IPS-NIHi7 (cell line): ENCODE measurements around the gene CPXM1.
"Not testable (repeated sequence)": the region's sequence is repeated elsewhere in the genome, so short reads cannot be mapped to it uniquely, and the experiment has no call there.

Experiments used
- DNase-seq: peaks from one replicate; pipeline ENCODE4 v3.0.0; 2012; ENCODE audit warnings: mixed read lengths; ENCODE audit errors: extremely low spot score

CPXM1 gene

DNA sequence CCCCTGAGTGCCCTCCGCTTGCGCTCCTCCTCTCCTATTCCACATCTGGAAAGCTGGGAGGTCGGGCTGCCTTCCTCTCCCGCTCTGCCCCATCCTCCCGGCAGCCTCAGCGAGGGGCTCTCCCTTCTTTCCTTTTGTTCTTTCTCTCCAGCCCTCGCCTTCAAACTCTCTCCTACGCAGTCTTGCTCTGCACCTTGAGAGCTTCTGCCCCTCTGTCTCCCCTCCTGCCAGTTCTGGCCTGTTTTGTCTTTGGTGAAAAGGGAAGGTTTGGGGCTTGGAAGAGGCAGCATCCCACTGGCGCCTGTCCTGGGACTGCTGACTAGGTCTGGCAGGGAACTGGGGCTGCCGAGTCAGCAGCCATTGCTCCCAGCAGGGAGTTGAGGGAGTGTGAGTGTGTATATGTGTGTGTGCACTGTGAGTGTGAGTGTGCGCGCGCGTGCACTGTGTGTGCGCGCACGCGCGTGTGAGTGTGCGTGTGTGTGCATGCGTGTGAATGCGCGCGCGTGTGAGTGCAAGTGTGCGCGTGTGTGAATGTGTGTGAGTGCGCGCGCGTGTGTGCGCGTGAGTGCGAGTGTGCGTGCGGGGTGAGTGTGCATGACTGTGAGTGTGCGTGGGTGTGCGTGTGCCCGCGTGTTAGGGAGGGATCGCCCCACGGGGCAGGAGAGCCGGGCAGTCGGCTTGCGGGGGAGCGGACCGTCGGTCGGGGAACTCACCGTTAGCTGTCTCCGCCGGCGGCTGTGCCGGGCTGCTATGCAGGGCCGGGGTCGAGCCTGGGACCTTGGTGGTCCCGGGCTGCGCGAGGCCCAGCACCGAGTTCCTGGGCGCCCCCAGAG lies 523 bp downstream of the CPXM1 start:
- peak; percentile 62 for DNase-seq

DNA sequence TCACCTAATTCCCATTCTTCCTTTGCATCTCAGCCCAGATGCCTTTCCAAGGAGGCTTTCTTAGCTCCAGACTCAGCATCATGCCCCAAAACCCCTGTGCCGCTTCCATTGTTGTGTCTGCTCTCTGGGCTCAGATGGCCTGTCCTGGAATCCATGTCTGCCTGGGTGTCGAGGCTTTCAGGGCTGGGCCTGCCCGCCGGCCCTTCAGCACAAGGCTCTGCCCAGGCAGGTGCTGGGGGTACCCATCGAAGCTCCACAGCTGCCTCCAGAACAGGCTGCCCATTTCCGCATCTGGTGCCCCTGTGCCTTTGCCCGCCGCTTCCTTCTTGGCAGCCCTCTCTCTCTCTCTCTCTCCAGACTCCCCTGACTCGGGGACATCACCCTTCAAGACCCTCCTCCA lies 1.2 kb downstream of the CPXM1 start:
- DNase-seq: no peak

DNA sequence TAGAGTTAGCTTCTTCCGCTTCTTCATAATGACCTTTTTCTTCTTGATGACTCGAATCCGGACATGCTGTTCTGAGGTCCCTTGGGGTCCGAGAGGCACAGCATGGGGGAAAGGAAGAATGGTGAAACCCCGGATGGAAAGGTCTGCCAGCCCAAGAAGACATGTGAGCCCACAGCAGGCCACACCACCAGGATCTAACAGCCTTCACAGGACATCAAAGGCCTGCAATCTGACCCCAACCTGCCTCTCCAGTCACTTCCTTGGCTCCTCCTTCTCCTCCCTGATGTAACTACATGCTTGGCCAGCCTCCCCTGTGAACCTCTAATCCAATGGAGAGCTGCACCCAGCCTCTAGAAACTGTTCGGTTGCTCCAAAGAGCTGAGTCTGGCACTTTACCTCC lies 1.6 kb downstream of the CPXM1 start:
- DNase-seq: peak; percentile 75

DNA sequence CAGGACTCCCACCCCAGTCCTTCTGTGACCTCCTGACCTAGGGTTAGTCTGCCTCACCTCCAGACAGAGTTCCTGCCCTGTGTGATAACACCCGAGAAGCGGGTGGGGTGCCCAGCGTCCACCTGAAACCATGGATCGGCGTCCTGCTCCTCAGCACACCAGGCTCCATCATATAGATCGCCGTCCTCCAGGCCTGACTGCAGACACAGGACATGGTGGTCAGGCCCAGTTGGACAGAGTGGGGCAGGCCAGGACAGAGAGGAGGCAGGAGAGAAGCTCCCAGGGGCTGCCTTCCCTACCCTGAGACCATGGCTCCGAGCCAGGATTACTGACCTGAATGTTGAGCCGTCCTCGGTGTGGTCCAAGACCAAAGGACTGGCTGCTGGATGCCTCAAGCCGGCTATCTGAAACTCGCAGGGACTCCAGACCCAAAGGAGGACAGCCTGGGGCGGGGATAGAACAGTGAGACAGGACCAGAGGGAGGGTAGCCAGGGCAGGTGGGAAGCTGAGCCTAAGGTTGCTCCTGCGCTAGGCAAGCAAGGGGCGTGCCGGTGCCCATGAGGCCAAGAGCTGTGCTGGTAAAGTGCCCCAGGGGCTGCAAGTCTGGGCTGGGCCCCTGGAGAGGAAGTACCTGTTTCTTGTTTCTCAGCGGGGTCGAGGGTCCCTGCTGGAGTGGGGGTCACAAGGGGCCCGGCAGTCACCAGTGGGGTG lies 2.2 kb downstream of the CPXM1 start:
- DNase-seq: no peak

DNA sequence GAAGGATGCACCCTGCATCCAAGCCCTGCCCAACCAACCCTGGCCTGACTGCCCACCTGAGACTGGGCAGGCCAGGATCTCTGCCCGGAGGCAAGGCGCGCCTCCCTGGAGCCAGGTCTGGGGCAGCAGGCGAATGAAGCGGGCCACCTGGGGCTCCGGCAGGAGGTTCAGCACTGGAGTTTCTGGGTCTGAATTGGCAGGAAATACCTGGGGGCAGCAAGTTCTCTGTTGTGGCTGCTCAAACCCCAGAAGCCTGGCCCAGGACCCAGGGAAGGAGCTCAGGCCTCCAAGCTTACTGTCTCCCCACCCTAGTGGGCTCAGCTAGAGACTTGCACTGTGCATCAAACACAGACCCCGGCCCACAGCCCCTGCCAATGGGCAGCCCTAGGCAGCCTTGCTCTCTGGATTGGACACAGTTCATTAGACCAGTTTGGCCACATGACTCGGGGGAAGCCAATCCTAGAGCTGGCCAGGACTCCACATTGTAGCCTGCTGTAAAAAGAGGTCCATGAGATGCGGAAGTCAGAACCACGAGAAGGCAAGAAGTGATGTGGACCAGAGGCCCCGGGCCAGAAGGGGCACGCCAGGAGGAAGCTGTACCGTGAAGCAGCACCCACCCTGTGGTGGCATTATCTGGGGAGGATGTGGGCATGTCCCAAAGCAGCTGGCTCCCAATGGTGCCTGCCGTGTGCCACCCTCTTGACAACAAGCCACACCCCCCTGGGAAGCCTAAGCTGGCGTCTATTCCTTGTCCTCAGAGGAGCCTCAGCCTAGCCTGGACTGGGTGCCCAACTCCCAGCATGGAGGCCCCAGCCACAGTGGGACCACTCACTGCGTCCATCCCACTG lies 3.1 kb downstream of the CPXM1 start:
- no peak for DNase-seq

DNA sequence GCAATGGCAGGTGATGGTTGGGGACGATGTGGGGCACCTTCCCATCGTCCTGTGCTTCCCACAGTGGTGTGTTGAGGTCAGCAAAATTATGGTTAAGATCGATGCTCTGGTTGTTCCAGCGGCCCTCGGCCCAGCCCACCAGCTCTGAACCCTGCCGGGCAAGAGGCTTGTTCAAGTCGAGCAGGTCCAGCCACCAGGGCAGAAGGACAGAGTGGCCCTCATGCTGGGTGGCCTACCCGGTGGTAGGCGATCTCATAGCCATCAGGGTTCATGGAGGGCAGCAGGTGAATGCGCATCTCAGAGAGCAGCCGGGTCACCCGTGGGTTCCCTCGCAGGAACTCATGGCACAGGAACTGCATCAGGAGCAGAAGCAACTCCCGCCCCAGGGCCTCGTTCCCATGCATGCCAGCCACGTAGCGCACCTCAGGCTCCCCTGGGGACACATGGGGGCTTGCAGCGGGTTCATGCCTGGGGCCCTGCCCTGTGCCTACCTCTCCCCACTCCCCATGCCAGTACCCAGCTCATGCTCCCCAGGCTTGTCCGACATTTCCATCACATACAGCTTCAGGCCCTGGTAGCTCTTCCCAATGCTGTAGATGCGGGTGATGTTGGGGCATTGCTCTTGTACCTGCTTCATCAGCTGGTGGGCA lies 4.3 kb downstream of the CPXM1 start:
- no peak for DNase-seq

DNA sequence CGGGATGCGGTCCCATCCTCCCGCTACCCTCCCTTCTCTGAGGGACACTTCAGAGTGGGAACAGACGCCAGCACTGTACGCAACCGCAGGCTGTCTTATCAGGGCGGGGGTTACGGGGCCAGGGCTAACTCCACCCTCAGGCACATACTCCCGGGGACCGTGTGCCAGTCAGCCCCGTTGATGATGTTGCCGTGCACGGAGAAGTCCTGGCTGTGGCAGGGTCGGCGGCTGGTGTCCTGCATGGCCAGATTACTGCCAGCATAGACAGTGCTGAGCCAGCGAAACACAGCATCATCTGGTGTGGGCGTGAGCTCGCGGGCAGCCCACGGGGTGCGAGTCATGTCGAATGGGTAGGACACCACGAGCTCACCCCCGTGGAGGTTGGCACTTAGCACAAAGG lies 5.0 kb downstream of the CPXM1 start:
- no peak for DNase-seq

DNA sequence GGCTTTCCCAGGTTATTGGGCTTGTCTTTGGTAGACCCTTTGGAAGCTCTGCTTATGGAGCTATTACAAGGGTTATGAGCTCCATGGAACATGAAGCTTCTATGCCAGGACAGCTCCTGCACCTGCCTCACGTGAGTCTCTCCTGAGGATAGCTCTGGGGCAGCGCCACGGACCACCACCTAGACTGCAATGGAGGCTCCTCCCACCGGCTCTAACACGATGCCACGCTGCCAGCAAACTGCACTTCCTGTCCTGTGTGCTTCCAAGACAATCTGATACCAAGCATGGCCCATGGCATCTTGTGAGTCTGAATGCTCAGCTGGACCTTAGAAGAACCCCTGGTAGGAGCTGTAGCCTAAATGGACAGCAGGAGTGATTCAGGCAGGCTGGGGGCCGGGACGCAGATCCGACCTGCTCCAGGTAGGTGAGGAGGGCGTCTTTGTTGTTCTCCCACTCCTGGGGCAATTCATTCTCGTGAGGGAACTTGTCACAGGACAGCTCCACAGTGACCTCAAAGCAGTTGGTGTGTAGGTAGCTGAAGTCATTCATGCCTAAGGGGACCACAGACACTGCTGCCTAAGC lies 5.5 kb downstream of the CPXM1 start:
- no peak for DNase-seq

DNA sequence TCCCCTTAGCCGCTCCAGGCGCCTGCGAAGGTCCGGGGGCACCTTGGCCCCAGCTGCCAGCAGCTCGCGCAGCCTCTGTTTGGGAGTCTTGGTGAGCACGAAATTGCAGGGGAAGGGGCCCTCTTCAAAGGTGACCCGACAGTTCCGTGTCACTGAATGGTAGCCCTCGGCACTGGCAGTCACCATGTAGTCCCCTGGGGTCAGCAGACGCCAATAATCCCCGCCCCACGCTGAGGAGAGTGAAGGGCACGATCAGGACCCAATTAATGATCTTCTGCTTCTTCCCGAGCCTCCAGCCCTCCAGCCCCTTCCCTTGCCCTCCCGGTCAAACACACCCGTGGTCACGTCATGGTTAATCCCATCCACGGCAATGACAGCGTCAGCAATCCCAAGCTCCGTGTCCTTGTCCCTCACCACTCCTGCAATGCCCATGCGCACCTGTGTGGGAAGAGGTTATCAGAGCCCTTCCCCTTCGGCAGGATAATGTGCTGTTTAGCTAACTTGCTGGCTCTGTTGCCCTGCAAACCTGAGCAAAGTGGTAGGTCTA lies 6.2 kb downstream of the CPXM1 start:
- no peak for DNase-seq

DNA sequence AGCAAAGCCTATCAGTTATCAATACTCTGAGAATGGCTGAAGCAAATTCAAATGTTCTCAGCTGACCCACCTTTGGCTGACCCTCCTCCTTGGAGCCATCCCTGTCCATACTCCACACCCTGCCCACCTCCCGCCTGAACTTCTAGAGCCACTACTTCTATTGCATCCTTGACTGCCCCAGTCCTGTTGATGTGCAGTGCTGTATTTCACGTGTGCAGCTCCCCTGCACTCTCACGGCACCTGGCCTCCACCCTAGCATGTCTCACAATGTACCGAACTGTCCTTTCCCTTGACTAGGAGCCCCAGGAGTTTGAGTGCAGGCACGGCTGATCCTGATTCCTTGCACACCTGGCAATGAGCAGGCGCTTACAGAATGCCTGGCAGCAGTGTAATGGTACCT lies 7.0 kb downstream of the CPXM1 start:
- no peak for DNase-seq

DNA sequence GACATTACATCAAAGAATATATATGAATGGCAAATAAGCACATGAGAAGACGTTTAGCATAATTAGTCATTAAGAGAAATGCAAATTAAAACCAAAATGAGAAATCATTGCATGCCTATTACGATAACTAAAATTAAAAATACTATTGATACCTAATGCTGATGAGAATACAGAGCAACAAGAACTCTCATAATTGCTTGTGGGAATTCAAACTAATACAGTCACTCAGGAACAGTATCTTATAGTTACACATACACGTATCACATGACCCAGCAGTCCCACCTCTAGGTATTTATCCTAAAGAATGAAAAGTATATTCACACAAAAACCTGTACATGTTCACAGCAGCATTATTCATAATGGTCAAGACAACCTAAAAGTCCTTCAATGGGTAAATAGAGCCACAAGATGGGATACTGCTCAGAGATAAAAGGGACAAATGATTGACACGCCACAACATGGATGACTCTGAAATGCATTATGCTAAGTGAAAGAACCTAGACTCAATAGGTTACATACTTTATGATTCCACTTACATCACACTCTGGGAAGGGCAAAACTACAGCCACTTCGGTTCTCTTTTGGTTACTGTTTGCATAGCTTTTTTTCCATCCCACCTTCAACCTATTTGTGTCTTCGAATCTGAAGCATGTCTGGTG lies 16.4 kb downstream of the CPXM1 start:
- DNase-seq: no peak

DNA sequence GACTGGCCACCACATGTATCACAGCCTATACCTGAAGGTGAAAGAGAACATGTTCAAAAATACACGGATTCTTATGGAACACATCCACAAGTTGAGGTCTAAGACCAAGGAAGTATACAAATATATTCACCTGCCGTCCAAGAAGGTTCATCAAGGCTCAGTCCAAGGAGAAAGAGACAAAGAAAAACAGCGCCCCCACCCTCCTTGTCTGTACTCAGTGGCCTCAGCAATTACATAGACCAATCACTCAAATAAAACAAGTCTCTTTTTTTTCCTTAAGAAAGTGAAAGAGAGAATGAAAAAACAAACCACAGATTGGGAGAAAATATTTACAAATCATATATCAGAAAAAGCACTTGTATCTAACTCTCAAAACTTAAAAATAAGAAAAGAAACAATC lies 19.5 kb downstream of the CPXM1 start:
- no peak for DNase-seq

DNA sequence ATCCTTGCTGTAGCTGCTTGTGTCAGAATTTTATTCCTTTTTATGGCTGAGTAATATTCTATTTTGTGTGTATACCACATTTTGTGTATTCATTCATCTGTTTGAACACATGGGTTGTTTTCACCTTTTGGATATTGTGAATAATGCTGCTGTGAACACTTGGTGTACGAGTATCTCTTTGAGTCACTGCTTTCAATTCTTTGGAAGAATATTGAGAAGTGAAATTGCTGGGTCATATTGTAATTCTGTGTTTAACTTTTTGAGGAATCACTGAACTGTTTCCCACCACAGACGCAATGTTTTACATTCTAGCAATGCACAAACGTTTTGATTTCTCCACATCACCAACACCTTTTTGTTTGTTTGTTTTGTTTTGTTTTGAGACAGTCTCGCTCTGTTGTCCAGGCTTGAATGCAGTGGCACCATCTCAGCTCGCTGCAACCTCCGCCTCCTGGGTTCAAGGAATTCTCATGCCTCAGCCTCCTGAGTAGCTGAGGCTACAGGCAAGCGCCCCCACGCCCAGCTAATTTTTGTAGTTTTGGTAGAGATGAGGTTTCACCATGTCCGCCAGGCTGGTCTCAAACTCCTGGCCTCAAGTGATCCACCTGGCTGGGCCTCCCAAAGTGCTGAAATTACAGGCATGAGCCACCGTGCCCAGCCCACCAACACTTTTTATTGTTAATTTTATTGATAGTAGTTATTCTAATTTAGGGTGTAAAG lies 21.7 kb downstream of the CPXM1 start:
- DNase-seq: no peak

DNA sequence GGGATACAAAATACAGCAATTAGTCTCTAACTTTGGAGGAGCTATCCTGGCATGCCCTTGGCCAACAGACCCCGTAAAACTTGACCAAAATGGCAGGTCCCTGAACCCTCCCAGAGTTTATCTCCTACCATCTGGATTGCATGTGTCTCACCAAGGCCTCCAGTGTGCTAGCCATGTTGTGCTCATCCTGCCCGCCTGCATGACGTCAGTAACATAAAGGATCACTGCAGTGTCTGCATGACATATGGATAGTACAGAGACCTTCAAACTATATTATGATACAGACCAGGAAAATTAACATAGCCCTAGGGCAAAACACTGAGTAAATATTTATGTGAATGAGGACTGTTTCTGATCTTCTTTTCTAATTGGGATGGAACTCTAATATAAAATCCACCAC lies 25.3 kb downstream of the CPXM1 start:
- no peak for DNase-seq

DNA sequence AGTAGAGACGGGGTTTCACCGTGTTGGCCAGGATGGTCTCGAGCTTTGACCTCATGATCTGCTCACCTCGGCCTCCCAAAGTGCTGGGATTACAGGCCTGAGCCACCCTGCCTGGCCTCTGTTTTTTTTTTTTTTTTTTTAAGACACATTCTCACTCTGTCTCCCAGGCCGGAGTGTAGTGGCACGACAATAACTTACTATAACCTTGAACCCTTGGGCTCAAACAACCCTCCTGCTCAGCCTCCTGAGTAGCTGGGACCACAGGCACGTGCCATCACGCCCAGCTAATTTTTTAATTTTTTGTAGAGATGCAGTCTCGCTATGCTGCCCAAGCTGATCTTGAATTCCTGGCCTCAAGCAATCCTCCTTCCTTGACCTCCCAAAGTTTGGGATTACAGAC lies 26.6 kb downstream of the CPXM1 start:
- no peak for DNase-seq

DNA sequence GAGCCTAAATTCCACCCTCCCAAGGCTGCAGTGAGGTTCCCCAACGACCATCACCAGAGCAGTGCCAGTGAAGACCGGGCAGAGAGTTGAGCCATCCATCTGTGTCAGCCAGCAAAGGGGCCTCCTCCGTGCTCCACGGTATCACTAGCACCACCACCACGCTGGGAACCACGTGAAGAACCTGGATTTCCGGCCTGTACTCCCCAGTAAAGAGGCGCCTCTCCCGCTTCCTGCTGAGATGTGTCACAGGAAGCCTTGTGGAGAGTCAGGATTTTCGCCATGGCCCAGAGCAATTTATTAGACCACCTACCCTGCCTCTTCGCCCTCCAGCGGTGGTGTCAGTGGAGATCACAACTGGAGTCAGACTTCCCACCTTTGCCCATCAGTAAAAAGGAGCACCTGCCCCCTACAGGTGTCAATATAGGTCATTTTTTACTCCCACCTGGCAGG lies 28.8 kb downstream of the CPXM1 start:
- no peak for DNase-seq

DNA sequence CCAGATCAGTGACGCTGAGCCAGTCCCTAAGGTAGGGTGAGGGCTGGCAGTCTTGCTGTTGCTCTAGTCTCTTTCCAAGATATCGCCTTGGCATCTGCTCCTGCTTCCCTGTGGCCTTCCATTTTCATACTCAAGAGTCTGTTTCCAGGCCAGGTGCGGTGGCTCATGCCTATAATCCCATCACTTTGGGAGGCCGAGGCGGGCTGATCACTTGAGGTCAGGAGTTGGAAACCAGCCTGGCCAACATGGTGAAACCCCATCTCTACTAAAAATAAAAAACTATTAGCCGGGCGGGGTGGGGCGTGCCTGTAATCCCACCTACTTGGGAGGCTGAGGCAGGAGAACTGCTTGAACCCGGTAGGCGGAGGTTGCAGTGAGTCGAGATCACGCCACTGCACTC lies 30.3 kb downstream of the CPXM1 start:
- not testable (repeated sequence) for DNase-seq

DNA sequence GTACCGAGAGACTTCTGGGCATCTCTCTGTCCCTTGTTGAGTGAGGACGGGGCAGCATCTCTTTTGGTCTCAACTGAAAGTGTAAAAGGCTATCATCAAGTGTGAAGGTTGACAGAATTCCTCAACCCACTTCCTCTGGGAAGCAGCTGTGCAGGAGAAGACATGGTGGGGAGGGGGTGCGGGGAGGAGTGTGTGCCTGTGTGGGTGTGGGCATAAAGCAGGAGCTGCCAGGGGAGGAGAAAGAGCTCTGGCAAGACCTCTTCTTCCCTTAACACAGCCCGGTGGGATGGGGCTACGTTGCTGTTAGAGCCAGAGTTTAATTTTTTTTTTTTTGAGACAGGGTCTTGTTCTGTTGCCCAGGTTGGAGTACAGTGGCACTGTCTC lies 31.8 kb downstream of the CPXM1 start:
- DNase-seq: no peak

DNA sequence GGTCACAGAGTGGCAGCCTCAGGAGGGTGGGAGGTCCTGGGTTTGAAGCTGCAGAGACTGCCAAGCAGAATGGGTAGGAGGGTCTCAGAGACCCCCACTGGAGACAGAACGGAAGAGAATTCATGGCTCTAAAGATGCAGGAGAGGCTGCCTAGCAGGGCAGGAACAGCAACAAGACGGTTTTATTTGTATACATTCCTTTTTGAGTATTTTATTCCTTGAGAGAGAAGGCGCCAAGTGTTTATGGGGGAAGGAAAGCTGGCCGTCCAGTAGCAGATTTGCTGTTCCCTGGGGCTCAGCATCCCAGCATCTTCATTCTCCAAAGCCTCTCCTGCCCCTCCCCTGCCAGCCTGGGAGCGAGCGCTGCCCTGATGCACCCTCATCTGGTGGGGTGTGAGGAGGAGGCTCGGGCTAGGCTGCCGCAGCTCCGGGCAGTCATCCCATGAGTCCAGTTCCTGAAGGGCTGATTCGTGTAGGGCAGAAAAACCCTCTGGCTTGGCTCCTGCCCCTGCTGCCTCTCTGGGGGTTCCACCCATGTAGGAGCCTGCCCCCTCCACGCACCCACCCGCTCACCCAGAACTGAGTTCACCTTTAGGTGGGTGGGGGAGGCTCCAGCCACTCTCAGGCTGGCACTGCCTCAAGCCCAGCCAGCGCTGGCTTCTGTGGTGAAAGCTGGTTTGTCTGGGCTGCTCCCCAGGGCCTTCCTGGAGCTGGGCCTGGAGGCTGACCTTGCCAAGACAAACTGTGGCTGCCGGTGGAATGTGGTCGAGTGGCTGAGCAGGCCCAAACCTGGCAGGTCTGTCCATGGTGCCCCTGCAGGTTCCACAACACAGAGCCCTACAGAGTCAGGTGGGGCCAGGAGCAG lies 32.4 kb downstream of the CPXM1 start:
- no peak for DNase-seq
